HepG2 (cell line): ENCODE data around the gene UNC5B.

ENCODE experiments used
- ELF4 ChIP-seq: sonication (generic); formaldehyde crosslinking; IDR thresholded peaks from 2 replicates; pipeline ENCODE4 v1.5.0; 2020; ENCODE audit warnings: missing genetic modification reagents, mild to moderate bottlenecking, moderate library complexity, borderline replicate concordance
- POLR2A ChIP-seq, 2 experiments: IDR thresholded peaks; 2 replicates each; pipeline ENCODE4 v1.6.1; 2011; ENCODE audit warnings: low read depth in 2 of 2, low read length in 2 of 2, mild to moderate bottlenecking in 1 of 2, moderate library complexity in 1 of 2; ENCODE audit not compliant: insufficient read depth in 1 of 2
- REPIN1 ChIP-seq: sonication (generic); formaldehyde crosslinking; IDR thresholded peaks from 2 replicates; pipeline ENCODE4 v1.8.0; 2022; ENCODE audit warnings: missing genetic modification reagents, low read depth, mild to moderate bottlenecking, borderline replicate concordance
- RNF2 ChIP-seq: fragments of 450-650 bp; conservative IDR thresholded peaks from 2 replicates; pipeline ENCODE4 v1.6.1; 2016; ENCODE audit warnings: low read depth
- SIN3A ChIP-seq: IDR thresholded peaks from 2 replicates; pipeline ENCODE4 v1.6.1; 2011; ENCODE audit warnings: low read depth, mild to moderate bottlenecking, control low read depth, low read length, borderline replicate concordance
- TGIF2 ChIP-seq: IDR thresholded peaks from 2 replicates; pipeline ENCODE4 v1.6.1; 2016; ENCODE audit warnings: control low read depth, missing compliant biosample characterization
- TF ChIP-seq, protein P1 (sequence below): sonication (generic); formaldehyde crosslinking; IDR thresholded peaks from 2 replicates; pipeline ENCODE4 v1.4.0; 2020; ENCODE audit warnings: missing genetic modification reagents

DNA sequence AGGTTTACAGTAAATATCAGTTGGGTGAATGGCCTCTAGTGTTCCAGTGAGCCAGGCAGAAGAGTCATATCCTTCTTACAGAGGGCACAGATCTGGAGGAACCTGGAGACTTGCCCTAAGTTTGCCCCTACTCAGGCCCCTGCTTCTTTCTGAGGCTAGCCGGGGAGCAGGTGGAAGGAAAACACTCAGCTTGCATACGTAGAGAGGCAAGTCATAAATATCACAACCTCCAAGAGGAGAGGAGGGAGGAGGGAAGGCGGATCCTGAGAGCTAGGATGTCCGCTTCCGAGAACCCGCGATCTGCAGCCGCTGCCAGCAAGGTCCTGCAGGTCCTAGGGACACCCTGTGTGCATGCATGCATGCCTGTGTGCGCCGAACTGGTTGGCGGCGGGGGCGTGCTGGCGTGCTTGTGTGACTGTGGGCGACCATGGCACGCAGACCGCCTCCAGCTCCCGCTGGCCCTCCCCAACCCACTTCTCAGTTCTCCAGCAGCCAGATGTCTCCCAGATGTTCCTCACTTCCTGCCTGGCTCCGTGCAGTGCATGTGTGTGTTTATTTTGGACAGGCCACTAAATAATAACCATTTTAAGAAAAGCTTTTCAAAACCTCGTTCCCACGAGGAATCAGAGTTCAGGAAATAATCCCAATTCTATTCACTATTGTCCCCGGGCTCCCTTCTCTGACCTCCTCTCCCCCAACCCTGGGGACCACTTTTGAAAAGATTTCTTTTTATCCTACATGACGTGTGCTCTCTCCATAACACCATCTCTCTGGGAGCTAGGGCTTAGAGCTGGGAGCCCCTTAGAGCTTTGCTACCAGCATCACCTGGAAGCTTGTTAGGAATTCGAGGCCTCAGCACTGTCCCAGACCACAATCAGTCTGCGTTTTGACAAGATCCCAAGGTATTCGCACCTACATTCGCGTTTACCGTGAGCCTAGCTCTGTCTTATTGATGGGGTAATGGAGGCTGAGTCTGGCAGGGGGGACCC is 32.4 kb downstream of the UNC5B start:
- TF ChIP-seq SIN3A (no peak), TGIF2 (no peak), RNF2 (no peak), ELF4 (CRISPR knock-in tag) (no peak), POLR2A (IDR thresholded peaks at IDR 0.05; ENCODE audit: insufficient read depth in 1 of 2, low read depth in 2 of 2, low read length in 2 of 2) (no peak), REPIN1 (no peak)
- TF ChIP-seq, protein P1, sequence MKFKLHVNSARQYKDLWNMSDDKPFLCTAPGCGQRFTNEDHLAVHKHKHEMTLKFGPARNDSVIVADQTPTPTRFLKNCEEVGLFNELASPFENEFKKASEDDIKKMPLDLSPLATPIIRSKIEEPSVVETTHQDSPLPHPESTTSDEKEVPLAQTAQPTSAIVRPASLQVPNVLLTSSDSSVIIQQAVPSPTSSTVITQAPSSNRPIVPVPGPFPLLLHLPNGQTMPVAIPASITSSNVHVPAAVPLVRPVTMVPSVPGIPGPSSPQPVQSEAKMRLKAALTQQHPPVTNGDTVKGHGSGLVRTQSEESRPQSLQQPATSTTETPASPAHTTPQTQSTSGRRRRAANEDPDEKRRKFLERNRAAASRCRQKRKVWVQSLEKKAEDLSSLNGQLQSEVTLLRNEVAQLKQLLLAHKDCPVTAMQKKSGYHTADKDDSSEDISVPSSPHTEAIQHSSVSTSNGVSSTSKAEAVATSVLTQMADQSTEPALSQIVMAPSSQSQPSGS (CRISPR knock-in tag), result no peak
